GM23338 (cell line): ENCODE data around the gene METTL17. TPM values are rescaled to one million over a fixed set of nuclear protein-coding genes. Genes with fewer than 3 reads are reported as not detected.

ENCODE experiments used
- ATAC-seq: fragments of 200-7000 bp; cut with Tn5 transposase; 3 replicates; pipeline ENCODE4 v1.9.1; 2020
- DNase-seq: peaks from one replicate; pipeline ENCODE4 v3.0.0-alpha.2; 2015; ENCODE audit warnings: low spot score
- H2AFZ ChIP-seq: fragments of 200-600 bp; sonication (generic); 2 replicates; pipeline ENCODE4 v1.8.0; 2016; ENCODE audit warnings: antibody characterized with exemption, mild to moderate bottlenecking, moderate library complexity
- H3F3A ChIP-seq: fragments of 200-600 bp; sonication (generic); replicated peaks from 2 replicates; pipeline ENCODE4 v1.8.0; 2017; ENCODE audit warnings: antibody characterized with exemption, mixed run types, low read depth
- H3K27ac ChIP-seq: fragments of 200-600 bp; sonication (generic); 2 replicates; pipeline ENCODE4 v1.6.1; 2016; ENCODE audit warnings: low read depth
- H3K27me3 ChIP-seq: fragments of 200-600 bp; sonication (generic); 2 replicates; pipeline ENCODE4 v1.8.0; 2016; ENCODE audit warnings: mild to moderate bottlenecking, mixed run types, moderate library complexity; ENCODE audit not compliant: insufficient read depth
- H3K36me3 ChIP-seq: fragments of 200-600 bp; sonication (generic); 2 replicates; pipeline ENCODE4 v1.8.0; 2016; ENCODE audit warnings: mild to moderate bottlenecking; ENCODE audit not compliant: insufficient read depth
- H3K4me1 ChIP-seq: fragments of 200-600 bp; sonication (generic); 2 replicates; pipeline ENCODE4 v1.8.0; 2016; ENCODE audit warnings: mild to moderate bottlenecking, moderate library complexity; ENCODE audit not compliant: insufficient read depth
- H3K4me2 ChIP-seq: fragments of 200-600 bp; sonication (generic); 2 replicates; pipeline ENCODE4 v1.7.1; 2017; ENCODE audit warnings: mixed run types
- H3K4me3 ChIP-seq: fragments of 200-600 bp; sonication (generic); 2 replicates; pipeline ENCODE4 v1.6.1; 2016; ENCODE audit warnings: mixed run types
- H3K79me2 ChIP-seq: fragments of 200-600 bp; sonication (generic); replicated peaks from 2 replicates; pipeline ENCODE4 v1.8.0; 2017; ENCODE audit warnings: mild to moderate bottlenecking; ENCODE audit not compliant: insufficient read depth
- H3K9me2 ChIP-seq: fragments of 200-600 bp; sonication (generic); 2 replicates; pipeline ENCODE4 v1.8.0; 2017; ENCODE audit not compliant: insufficient read depth
- H4K20me1 ChIP-seq: fragments of 200-600 bp; sonication (generic); replicated peaks from 2 replicates; pipeline ENCODE4 v1.8.0; 2017; ENCODE audit warnings: mild to moderate bottlenecking; ENCODE audit not compliant: insufficient read depth
- H3K27ac Mint-ChIP-seq: 2 replicates; pipeline ENCODE4 v1.8.0; 2020; ENCODE audit warnings: inconsistent platforms, mild to moderate bottlenecking, moderate library complexity, mixed read lengths
- H3K27me3 Mint-ChIP-seq: 3 replicates; pipeline ENCODE4 v1.8.0; 2022; ENCODE audit warnings: low read depth, mild to moderate bottlenecking, moderate library complexity, mixed read lengths, inconsistent platforms; ENCODE audit not compliant: insufficient read depth, poor library complexity
- H3K36me3 Mint-ChIP-seq: 3 replicates; pipeline ENCODE4 v1.8.0; 2021; ENCODE audit warnings: low read depth, mild to moderate bottlenecking, inconsistent platforms, moderate library complexity, mixed read lengths
- H3K4me1 Mint-ChIP-seq: 3 replicates; pipeline ENCODE4 v1.8.0; 2020; ENCODE audit warnings: mild to moderate bottlenecking, inconsistent platforms, mixed read lengths
- H3K4me3 Mint-ChIP-seq: 3 replicates; pipeline ENCODE4 v1.8.0; 2021; ENCODE audit warnings: moderate library complexity, mild to moderate bottlenecking, inconsistent platforms, mixed read lengths
- H3K9me3 Mint-ChIP-seq: 3 replicates; pipeline ENCODE4 v1.8.0; 2020; ENCODE audit warnings: moderate library complexity, mild to moderate bottlenecking, inconsistent platforms, mixed read lengths
- CREB1 ChIP-seq: fragments of 250-450 bp; sonication (Bioruptor Pico); IDR thresholded peaks from 2 replicates; pipeline ENCODE4 v1.5.0; 2020; ENCODE audit warnings: low read depth, mild to moderate bottlenecking, moderate library complexity
- EZH2 ChIP-seq: fragments of 200-600 bp; sonication (generic); IDR thresholded peaks from one replicate; pipeline ENCODE4 v1.8.0; 2017; ENCODE audit warnings: antibody characterized with exemption, mild to moderate bottlenecking, low read depth; ENCODE audit not compliant: unreplicated experiment
- EZH2phosphoT487 ChIP-seq: fragments of 200-600 bp; sonication (generic); IDR thresholded peaks from one replicate; pipeline ENCODE4 v1.8.1; 2018; ENCODE audit warnings: antibody characterized with exemption; ENCODE audit not compliant: unreplicated experiment
- JUNB ChIP-seq: IDR thresholded peaks from one replicate; pipeline ENCODE4 v1.6.1; 2016; ENCODE audit warnings: antibody characterized with exemption; ENCODE audit not compliant: unreplicated experiment
- NANOG ChIP-seq: IDR thresholded peaks from 2 replicates; pipeline ENCODE4 v1.6.1; 2016; ENCODE audit warnings: antibody characterized with exemption, borderline replicate concordance
- POLR2AphosphoS5 ChIP-seq: IDR thresholded peaks from 2 replicates; pipeline ENCODE4 v1.6.1; 2016; ENCODE audit warnings: antibody characterized with exemption, low read depth
- STAT1 ChIP-seq: IDR thresholded peaks from one replicate; pipeline ENCODE4 v1.6.1; 2016; ENCODE audit warnings: antibody characterized with exemption; ENCODE audit not compliant: unreplicated experiment
- ZNF114 ChIP-seq: fragments of 250-450 bp; sonication (Bioruptor Pico); IDR thresholded peaks from 2 replicates; pipeline ENCODE4 v1.5.0; 2020; ENCODE audit warnings: mild to moderate bottlenecking, moderate library complexity
- ZNF331 ChIP-seq: fragments of 250-450 bp; sonication (Bioruptor Pico); IDR thresholded peaks from 2 replicates; pipeline ENCODE4 v1.5.0; 2020; ENCODE audit warnings: low read depth, mild to moderate bottlenecking, moderate library complexity
- polyA plus RNA-seq: library from polyadenylated mRNA; unstranded; fragments of >200 nt; fragmentation: Nextera tagmentation; extraction: Ambion mirVana; gene quantifications from 2 replicates; pipeline ENCODE4 v1.2.1, GENCODE V29; 2016
- total RNA-seq: library from RNA; depleted of rRNA; stranded (reverse); fragments of >200 nt; shearing (Covaris generic); gene quantifications from 2 replicates; pipeline ENCODE4 v1.2.3, GENCODE V29; 2014
- TF ChIP-seq, protein P1 (sequence below): IDR thresholded peaks from 2 replicates; pipeline ENCODE4 v1.6.1; 2016; ENCODE audit warnings: antibody characterized with exemption
- TF ChIP-seq, protein P2 (sequence below): IDR thresholded peaks from one replicate; pipeline ENCODE4 v1.6.1; 2018; ENCODE audit warnings: antibody characterized with exemption; ENCODE audit not compliant: unreplicated experiment
- TF ChIP-seq, protein P3 (sequence below), 2 experiments: fragments of 200-600 bp in 1 of 2; sonication (generic) in 1 of 2; conservative IDR thresholded peaks; 2 replicates each; pipeline versions ENCODE4 v1.5.1 to v1.6.1; 2016 to 2017; ENCODE audit warnings: antibody characterized with exemption in 2 of 2, low read depth in 2 of 2, mild to moderate bottlenecking in 2 of 2, moderate library complexity in 1 of 2
- TF ChIP-seq, protein P4 (sequence below): fragments of 250-450 bp; sonication (Bioruptor Pico); IDR thresholded peaks from 2 replicates; pipeline ENCODE4 v1.5.0; 2020; ENCODE audit warnings: mild to moderate bottlenecking, moderate library complexity

The METTL17 gene
- total and polyA plus RNA-seq, 2 experiments from 2014 or later = 74.9 to 156 TPM

DNA sequence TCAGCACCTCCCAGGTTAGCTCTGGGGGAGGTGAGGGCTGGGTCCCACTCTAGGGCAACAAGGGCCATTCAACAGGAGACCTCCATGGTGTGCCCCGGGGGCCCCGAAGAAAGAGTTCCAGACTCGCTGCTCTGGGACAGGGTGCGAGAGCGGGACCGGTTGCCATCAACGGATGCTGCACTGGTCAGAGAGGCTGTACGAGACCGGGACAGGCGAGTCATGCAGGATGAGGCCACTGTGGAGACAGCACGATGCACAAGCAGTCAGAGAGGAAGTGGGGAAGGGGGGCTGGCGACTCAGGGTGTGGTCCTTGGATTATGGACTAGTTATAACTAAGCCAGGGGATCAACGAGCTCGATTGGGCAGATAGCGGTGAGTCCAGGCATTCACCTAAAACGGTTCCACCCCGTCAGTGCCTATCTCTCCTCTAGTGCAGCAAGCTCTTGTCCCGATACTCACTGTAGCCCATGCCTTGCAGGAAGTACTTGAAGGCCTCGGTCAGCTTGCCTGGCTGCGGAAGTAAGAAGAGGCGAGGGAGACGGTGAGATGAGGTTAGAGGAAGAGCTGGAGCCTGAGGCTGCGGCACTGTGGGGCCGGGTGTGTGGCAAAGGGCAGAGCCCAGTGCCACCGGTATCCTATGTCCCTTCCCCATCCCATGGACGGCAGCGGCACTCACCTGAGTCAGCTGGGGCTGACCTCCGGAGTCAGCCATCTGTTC is 27.9 kb downstream of the METTL17 start:
- ATAC-seq (no peak), DNase-seq (no peak)
- no peak overlapping the region for H3K4me2 ChIP-seq
- peaks cover 16% of the 10 kb centered on the region for H3K36me3 Mint-ChIP-seq
- H3K9me2 ChIP-seq = no peaks in the 10 kb centered on the region
- H4K20me1 ChIP-seq = no peaks in the 10 kb centered on the region
- H3K4me1 ChIP-seq = 0 out of 2 replicates have a peak, but pooled peaks cover 7% of the 10 kb centered on the region
- no peak overlapping the region for H3K27ac ChIP-seq
- no peak overlapping the region for H2AFZ ChIP-seq
- H3K27ac Mint-ChIP-seq = no peak overlapping the region
- H3F3A ChIP-seq = no peaks in the 10 kb centered on the region
- no peaks in the 10 kb centered on the region for H3K79me2 ChIP-seq
- H3K36me3 ChIP-seq = no peaks in the 10 kb centered on the region
- no peak overlapping the region for H3K4me3 Mint-ChIP-seq
- H3K27me3 Mint-ChIP-seq = peaks cover 7% of the 10 kb centered on the region
- TF ChIP-seq, protein P1, sequence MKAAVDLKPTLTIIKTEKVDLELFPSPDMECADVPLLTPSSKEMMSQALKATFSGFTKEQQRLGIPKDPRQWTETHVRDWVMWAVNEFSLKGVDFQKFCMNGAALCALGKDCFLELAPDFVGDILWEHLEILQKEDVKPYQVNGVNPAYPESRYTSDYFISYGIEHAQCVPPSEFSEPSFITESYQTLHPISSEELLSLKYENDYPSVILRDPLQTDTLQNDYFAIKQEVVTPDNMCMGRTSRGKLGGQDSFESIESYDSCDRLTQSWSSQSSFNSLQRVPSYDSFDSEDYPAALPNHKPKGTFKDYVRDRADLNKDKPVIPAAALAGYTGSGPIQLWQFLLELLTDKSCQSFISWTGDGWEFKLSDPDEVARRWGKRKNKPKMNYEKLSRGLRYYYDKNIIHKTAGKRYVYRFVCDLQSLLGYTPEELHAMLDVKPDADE = no peak
- TF ChIP-seq EZH2phosphoT487 = no peak
- no peak for TF ChIP-seq ZNF114 (CRISPR knock-in tag)
- TF ChIP-seq, protein P2, sequence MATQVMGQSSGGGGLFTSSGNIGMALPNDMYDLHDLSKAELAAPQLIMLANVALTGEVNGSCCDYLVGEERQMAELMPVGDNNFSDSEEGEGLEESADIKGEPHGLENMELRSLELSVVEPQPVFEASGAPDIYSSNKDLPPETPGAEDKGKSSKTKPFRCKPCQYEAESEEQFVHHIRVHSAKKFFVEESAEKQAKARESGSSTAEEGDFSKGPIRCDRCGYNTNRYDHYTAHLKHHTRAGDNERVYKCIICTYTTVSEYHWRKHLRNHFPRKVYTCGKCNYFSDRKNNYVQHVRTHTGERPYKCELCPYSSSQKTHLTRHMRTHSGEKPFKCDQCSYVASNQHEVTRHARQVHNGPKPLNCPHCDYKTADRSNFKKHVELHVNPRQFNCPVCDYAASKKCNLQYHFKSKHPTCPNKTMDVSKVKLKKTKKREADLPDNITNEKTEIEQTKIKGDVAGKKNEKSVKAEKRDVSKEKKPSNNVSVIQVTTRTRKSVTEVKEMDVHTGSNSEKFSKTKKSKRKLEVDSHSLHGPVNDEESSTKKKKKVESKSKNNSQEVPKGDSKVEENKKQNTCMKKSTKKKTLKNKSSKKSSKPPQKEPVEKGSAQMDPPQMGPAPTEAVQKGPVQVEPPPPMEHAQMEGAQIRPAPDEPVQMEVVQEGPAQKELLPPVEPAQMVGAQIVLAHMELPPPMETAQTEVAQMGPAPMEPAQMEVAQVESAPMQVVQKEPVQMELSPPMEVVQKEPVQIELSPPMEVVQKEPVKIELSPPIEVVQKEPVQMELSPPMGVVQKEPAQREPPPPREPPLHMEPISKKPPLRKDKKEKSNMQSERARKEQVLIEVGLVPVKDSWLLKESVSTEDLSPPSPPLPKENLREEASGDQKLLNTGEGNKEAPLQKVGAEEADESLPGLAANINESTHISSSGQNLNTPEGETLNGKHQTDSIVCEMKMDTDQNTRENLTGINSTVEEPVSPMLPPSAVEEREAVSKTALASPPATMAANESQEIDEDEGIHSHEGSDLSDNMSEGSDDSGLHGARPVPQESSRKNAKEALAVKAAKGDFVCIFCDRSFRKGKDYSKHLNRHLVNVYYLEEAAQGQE = no peak
- TF ChIP-seq EZH2 = no peak
- TF ChIP-seq POLR2AphosphoS5 = no peak
- no peak for TF ChIP-seq NANOG
- TF ChIP-seq STAT1 = no peak
- TF ChIP-seq ZNF331 (CRISPR knock-in tag) = no peak
- TF ChIP-seq, protein P3, sequence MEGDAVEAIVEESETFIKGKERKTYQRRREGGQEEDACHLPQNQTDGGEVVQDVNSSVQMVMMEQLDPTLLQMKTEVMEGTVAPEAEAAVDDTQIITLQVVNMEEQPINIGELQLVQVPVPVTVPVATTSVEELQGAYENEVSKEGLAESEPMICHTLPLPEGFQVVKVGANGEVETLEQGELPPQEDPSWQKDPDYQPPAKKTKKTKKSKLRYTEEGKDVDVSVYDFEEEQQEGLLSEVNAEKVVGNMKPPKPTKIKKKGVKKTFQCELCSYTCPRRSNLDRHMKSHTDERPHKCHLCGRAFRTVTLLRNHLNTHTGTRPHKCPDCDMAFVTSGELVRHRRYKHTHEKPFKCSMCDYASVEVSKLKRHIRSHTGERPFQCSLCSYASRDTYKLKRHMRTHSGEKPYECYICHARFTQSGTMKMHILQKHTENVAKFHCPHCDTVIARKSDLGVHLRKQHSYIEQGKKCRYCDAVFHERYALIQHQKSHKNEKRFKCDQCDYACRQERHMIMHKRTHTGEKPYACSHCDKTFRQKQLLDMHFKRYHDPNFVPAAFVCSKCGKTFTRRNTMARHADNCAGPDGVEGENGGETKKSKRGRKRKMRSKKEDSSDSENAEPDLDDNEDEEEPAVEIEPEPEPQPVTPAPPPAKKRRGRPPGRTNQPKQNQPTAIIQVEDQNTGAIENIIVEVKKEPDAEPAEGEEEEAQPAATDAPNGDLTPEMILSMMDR (conservative IDR thresholded peaks at IDR 0.05; ENCODE audit: low read depth in 2 of 2) = no peak
- TF ChIP-seq, protein P4, sequence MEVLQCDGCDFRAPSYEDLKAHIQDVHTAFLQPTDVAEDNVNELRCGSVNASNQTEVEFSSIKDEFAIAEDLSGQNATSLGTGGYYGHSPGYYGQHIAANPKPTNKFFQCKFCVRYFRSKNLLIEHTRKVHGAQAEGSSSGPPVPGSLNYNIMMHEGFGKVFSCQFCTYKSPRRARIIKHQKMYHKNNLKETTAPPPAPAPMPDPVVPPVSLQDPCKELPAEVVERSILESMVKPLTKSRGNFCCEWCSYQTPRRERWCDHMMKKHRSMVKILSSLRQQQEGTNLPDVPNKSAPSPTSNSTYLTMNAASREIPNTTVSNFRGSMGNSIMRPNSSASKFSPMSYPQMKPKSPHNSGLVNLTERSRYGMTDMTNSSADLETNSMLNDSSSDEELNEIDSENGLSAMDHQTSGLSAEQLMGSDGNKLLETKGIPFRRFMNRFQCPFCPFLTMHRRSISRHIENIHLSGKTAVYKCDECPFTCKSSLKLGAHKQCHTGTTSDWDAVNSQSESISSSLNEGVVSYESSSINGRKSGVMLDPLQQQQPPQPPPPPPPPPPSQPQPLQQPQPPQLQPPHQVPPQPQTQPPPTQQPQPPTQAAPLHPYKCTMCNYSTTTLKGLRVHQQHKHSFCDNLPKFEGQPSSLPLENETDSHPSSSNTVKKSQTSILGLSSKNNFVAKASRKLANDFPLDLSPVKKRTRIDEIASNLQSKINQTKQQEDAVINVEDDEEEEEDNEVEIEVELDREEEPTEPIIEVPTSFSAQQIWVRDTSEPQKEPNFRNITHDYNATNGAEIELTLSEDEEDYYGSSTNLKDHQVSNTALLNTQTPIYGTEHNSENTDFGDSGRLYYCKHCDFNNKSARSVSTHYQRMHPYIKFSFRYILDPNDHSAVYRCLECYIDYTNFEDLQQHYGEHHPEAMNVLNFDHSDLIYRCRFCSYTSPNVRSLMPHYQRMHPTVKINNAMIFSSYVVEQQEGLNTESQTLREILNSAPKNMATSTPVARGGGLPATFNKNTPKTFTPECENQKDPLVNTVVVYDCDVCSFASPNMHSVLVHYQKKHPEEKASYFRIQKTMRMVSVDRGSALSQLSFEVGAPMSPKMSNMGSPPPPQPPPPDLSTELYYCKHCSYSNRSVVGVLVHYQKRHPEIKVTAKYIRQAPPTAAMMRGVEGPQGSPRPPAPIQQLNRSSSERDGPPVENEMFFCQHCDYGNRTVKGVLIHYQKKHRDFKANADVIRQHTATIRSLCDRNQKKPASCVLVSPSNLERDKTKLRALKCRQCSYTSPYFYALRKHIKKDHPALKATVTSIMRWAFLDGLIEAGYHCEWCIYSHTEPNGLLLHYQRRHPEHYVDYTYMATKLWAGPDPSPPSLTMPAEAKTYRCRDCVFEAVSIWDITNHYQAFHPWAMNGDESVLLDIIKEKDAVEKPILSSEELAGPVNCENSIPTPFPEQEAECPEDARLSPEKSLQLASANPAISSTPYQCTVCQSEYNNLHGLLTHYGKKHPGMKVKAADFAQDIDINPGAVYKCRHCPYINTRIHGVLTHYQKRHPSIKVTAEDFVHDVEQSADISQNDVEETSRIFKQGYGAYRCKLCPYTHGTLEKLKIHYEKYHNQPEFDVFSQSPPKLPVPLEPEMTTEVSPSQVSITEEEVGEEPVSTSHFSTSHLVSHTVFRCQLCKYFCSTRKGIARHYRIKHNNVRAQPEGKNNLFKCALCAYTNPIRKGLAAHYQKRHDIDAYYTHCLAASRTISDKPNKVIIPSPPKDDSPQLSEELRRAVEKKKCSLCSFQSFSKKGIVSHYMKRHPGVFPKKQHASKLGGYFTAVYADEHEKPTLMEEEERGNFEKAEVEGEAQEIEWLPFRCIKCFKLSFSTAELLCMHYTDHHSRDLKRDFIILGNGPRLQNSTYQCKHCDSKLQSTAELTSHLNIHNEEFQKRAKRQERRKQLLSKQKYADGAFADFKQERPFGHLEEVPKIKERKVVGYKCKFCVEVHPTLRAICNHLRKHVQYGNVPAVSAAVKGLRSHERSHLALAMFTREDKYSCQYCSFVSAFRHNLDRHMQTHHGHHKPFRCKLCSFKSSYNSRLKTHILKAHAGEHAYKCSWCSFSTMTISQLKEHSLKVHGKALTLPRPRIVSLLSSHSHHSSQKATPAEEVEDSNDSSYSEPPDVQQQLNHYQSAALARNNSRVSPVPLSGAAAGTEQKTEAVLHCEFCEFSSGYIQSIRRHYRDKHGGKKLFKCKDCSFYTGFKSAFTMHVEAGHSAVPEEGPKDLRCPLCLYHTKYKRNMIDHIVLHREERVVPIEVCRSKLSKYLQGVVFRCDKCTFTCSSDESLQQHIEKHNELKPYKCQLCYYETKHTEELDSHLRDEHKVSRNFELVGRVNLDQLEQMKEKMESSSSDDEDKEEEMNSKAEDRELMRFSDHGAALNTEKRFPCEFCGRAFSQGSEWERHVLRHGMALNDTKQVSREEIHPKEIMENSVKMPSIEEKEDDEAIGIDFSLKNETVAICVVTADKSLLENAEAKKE (CRISPR knock-in tag) = no peak
- TF ChIP-seq CREB1 (CRISPR knock-in tag) = no peak
- no peak for TF ChIP-seq JUNB
- H3K9me3 Mint-ChIP-seq = no peaks in the 10 kb centered on the region; the same call in 2 of the 3 replicates
- no peak overlapping the region for H3K4me3 ChIP-seq
- peaks cover 16% of the 10 kb centered on the region for H3K4me1 Mint-ChIP-seq
- peaks cover 5% of the 10 kb centered on the region for H3K27me3 ChIP-seq
